K562 (cell line): ENCODE results near the gene R3HDM2. TPM values are rescaled to one million over a fixed set of nuclear protein-coding genes. Genes with fewer than 3 reads are reported as not detected.

Source experiments
- CBX3 ChIP-seq, 2 experiments: IDR thresholded peaks; 1 replicate in 1 of 2; 2 replicates in 1 of 2; pipeline ENCODE4 v1.6.1; 2012; ENCODE audit warnings: inconsistent platforms in 2 of 2, low read length in 2 of 2, borderline replicate concordance in 1 of 2, control low read depth in 1 of 2
- ETS2 ChIP-seq: IDR thresholded peaks from 2 replicates; pipeline ENCODE4 v1.6.1; 2016; ENCODE audit warnings: borderline replicate concordance, missing genetic modification characterization, mild to moderate bottlenecking, moderate library complexity, missing compliant biosample characterization; ENCODE audit not compliant: poor library complexity, severe bottlenecking
- POU5F1 ChIP-seq: fragments of 150-350 bp; IDR thresholded peaks from 2 replicates; pipeline ENCODE4 v1.6.1; 2014; ENCODE audit warnings: borderline replicate concordance, low read length, low read depth, mild to moderate bottlenecking; ENCODE audit not compliant: partially characterized antibody
- RBM15 ChIP-seq: fragments of 200-400 bp; formaldehyde crosslinking; IDR thresholded peaks from 2 replicates; pipeline ENCODE4 v1.6.1; 2018; ENCODE audit warnings: mild to moderate bottlenecking, low read length, moderate library complexity; ENCODE audit not compliant: insufficient read depth
- RREB1 ChIP-seq: fragments of 250-450 bp; sonication (Bioruptor Pico); IDR thresholded peaks from 2 replicates; pipeline ENCODE4 v1.4.0; 2020
- ZBTB17 ChIP-seq: fragments of 450-650 bp; formaldehyde crosslinking; IDR thresholded peaks from 2 replicates; pipeline ENCODE4 v1.4.0; 2020; ENCODE audit warnings: mild to moderate bottlenecking
- polyA plus RNA-seq, 8 experiments: library from polyadenylated mRNA; depleted of rRNA in 4 of 8; stranded (reverse) in 5 of 8; unstranded in 3 of 8; fragments of >200 nt; fragmentation: Nextera tagmentation in 2 of 8; fragmentation: Illumina TruSeq in 1 of 8; extraction: Ambion mirVana in 2 of 8; extraction: Trizol in 1 of 8; gene quantifications; 2 replicates each; pipeline versions ENCODE4 v1.2.1 to v1.2.3, GENCODE V29; 2011 to 2014; ENCODE audit warnings: inconsistent platforms in 1 of 8, missing spikeins in 1 of 8
- total RNA-seq, 7 experiments: library from RNA; depleted of rRNA in 6 of 7; stranded (reverse); fragments of >200 nt in 6 of 7; fragmentation: Illumina TruSeq in 2 of 7; extraction: Trizol in 2 of 7; gene quantifications; 2 replicates each; pipeline versions ENCODE4 v1.2.1 to v1.2.3, GENCODE V29; 2011 to 2021; ENCODE audit warnings: low replicate concordance in 1 of 7

R3HDM2 gene
- total and polyA plus RNA-seq, 9 of the 15 experiments (the other 6 are each of a cell fraction or from before 2014, with no cell fraction given), result 3.3 to 18.8 (median 9.0) TPM

GRCh38 chr12:57215668-57216013 is 215.2 kb downstream of the R3HDM2 start (continued):
- TF ChIP-seq RREB1 (CRISPR knock-in tag), result no peak
- TF ChIP-seq RBM15, result no peak
- TF ChIP-seq ZBTB17 (CRISPR knock-in tag), result no peak
- TF ChIP-seq POU5F1, result no peak
- TF ChIP-seq ETS2 (tag), result no peak
- no peak for TF ChIP-seq CBX3 (IDR thresholded peaks at IDR 0.05; ENCODE audit: borderline replicate concordance in 1 of 2, low read length in 2 of 2)
- TF ChIP-seq, all 486 proteins: peak for 5
